DND-41 (cell line): ENCODE measurements around the gene CACNA2D4.

Experiments used
- EZH2 ChIP-seq: IDR thresholded peaks from 3 replicates; pipeline ENCODE4 v1.6.1; 2012; ENCODE audit warnings: borderline replicate concordance, low read depth, mild to moderate bottlenecking, moderate library complexity, low read length, inconsistent platforms; ENCODE audit not compliant: severe bottlenecking
- TF ChIP-seq, protein P1 (sequence below): IDR thresholded peaks from 2 replicates; pipeline ENCODE4 v1.5.1; 2012; ENCODE audit warnings: borderline replicate concordance, low read length, moderate library complexity, mild to moderate bottlenecking; ENCODE audit not compliant: poor library complexity, severe bottlenecking; ENCODE audit errors: extremely low read depth

DNA sequence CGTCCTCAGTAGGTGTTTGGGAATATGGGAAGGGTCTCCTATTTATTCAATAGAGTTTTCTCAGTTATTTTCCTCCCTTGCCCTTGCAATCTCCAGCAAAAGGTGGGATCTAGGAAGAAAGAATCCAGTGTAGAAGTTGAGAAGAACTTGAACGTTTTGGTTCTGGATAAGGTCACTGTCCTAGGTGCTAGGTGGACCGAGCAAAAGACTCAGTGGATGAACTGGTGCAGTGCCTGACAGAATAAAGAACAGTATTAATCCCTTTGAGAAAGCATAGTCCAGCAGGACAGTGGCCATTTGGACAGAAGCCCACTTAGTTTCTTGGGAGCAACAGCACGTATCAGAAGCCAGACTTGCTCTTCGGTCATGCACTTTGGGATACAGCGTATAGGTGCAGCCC is 130.7 kb downstream of the CACNA2D4 start:
- TF ChIP-seq, protein P1, sequence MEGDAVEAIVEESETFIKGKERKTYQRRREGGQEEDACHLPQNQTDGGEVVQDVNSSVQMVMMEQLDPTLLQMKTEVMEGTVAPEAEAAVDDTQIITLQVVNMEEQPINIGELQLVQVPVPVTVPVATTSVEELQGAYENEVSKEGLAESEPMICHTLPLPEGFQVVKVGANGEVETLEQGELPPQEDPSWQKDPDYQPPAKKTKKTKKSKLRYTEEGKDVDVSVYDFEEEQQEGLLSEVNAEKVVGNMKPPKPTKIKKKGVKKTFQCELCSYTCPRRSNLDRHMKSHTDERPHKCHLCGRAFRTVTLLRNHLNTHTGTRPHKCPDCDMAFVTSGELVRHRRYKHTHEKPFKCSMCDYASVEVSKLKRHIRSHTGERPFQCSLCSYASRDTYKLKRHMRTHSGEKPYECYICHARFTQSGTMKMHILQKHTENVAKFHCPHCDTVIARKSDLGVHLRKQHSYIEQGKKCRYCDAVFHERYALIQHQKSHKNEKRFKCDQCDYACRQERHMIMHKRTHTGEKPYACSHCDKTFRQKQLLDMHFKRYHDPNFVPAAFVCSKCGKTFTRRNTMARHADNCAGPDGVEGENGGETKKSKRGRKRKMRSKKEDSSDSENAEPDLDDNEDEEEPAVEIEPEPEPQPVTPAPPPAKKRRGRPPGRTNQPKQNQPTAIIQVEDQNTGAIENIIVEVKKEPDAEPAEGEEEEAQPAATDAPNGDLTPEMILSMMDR, result no peak
- no peak for TF ChIP-seq EZH2
